GM23338 (cell line): ENCODE data around the gene CHMP4A. TPM values are rescaled to one million over a fixed set of nuclear protein-coding genes. Genes with fewer than 3 reads are reported as not detected.

Experiments used
- ATAC-seq: fragments of 200-7000 bp; cut with Tn5 transposase; 3 replicates; pipeline ENCODE4 v1.9.1; 2020
- DNase-seq: peaks from one replicate; pipeline ENCODE4 v3.0.0-alpha.2; 2015; ENCODE audit warnings: low spot score
- H2AFZ ChIP-seq: fragments of 200-600 bp; sonication (generic); 2 replicates; pipeline ENCODE4 v1.8.0; 2016; ENCODE audit warnings: antibody characterized with exemption, mild to moderate bottlenecking, moderate library complexity
- H3F3A ChIP-seq: fragments of 200-600 bp; sonication (generic); replicated peaks from 2 replicates; pipeline ENCODE4 v1.8.0; 2017; ENCODE audit warnings: antibody characterized with exemption, mixed run types, low read depth
- H3K27ac ChIP-seq: fragments of 200-600 bp; sonication (generic); 2 replicates; pipeline ENCODE4 v1.6.1; 2016; ENCODE audit warnings: low read depth
- H3K27me3 ChIP-seq: fragments of 200-600 bp; sonication (generic); 2 replicates; pipeline ENCODE4 v1.8.0; 2016; ENCODE audit warnings: mild to moderate bottlenecking, mixed run types, moderate library complexity; ENCODE audit not compliant: insufficient read depth
- H3K36me3 ChIP-seq: fragments of 200-600 bp; sonication (generic); 2 replicates; pipeline ENCODE4 v1.8.0; 2016; ENCODE audit warnings: mild to moderate bottlenecking; ENCODE audit not compliant: insufficient read depth
- H3K4me1 ChIP-seq: fragments of 200-600 bp; sonication (generic); 2 replicates; pipeline ENCODE4 v1.8.0; 2016; ENCODE audit warnings: mild to moderate bottlenecking, moderate library complexity; ENCODE audit not compliant: insufficient read depth
- H3K4me2 ChIP-seq: fragments of 200-600 bp; sonication (generic); 2 replicates; pipeline ENCODE4 v1.7.1; 2017; ENCODE audit warnings: mixed run types
- H3K4me3 ChIP-seq: fragments of 200-600 bp; sonication (generic); 2 replicates; pipeline ENCODE4 v1.6.1; 2016; ENCODE audit warnings: mixed run types
- H3K79me2 ChIP-seq: fragments of 200-600 bp; sonication (generic); replicated peaks from 2 replicates; pipeline ENCODE4 v1.8.0; 2017; ENCODE audit warnings: mild to moderate bottlenecking; ENCODE audit not compliant: insufficient read depth
- H3K9me2 ChIP-seq: fragments of 200-600 bp; sonication (generic); 2 replicates; pipeline ENCODE4 v1.8.0; 2017; ENCODE audit not compliant: insufficient read depth
- H4K20me1 ChIP-seq: fragments of 200-600 bp; sonication (generic); replicated peaks from 2 replicates; pipeline ENCODE4 v1.8.0; 2017; ENCODE audit warnings: mild to moderate bottlenecking; ENCODE audit not compliant: insufficient read depth
- H3K27ac Mint-ChIP-seq: 2 replicates; pipeline ENCODE4 v1.8.0; 2020; ENCODE audit warnings: inconsistent platforms, mild to moderate bottlenecking, moderate library complexity, mixed read lengths
- H3K27me3 Mint-ChIP-seq: 3 replicates; pipeline ENCODE4 v1.8.0; 2022; ENCODE audit warnings: low read depth, mild to moderate bottlenecking, moderate library complexity, mixed read lengths, inconsistent platforms; ENCODE audit not compliant: insufficient read depth, poor library complexity
- H3K36me3 Mint-ChIP-seq: 3 replicates; pipeline ENCODE4 v1.8.0; 2021; ENCODE audit warnings: low read depth, mild to moderate bottlenecking, inconsistent platforms, moderate library complexity, mixed read lengths
- H3K4me1 Mint-ChIP-seq: 3 replicates; pipeline ENCODE4 v1.8.0; 2020; ENCODE audit warnings: mild to moderate bottlenecking, inconsistent platforms, mixed read lengths
- H3K4me3 Mint-ChIP-seq: 3 replicates; pipeline ENCODE4 v1.8.0; 2021; ENCODE audit warnings: moderate library complexity, mild to moderate bottlenecking, inconsistent platforms, mixed read lengths
- H3K9me3 Mint-ChIP-seq: 3 replicates; pipeline ENCODE4 v1.8.0; 2020; ENCODE audit warnings: moderate library complexity, mild to moderate bottlenecking, inconsistent platforms, mixed read lengths
- CREB1 ChIP-seq: fragments of 250-450 bp; sonication (Bioruptor Pico); IDR thresholded peaks from 2 replicates; pipeline ENCODE4 v1.5.0; 2020; ENCODE audit warnings: low read depth, mild to moderate bottlenecking, moderate library complexity
- CTCF ChIP-seq, 2 experiments: fragments of 200-600 bp in 1 of 2; sonication (generic) in 1 of 2; conservative IDR thresholded peaks; 2 replicates each; pipeline versions ENCODE4 v1.5.1 to v1.6.1; 2016 to 2017; ENCODE audit warnings: antibody characterized with exemption in 2 of 2, low read depth in 2 of 2, mild to moderate bottlenecking in 2 of 2, moderate library complexity in 1 of 2
- ETS1 ChIP-seq: IDR thresholded peaks from 2 replicates; pipeline ENCODE4 v1.6.1; 2016; ENCODE audit warnings: antibody characterized with exemption
- EZH2 ChIP-seq: fragments of 200-600 bp; sonication (generic); IDR thresholded peaks from one replicate; pipeline ENCODE4 v1.8.0; 2017; ENCODE audit warnings: antibody characterized with exemption, mild to moderate bottlenecking, low read depth; ENCODE audit not compliant: unreplicated experiment
- EZH2phosphoT487 ChIP-seq: fragments of 200-600 bp; sonication (generic); IDR thresholded peaks from one replicate; pipeline ENCODE4 v1.8.1; 2018; ENCODE audit warnings: antibody characterized with exemption; ENCODE audit not compliant: unreplicated experiment
- JUNB ChIP-seq: IDR thresholded peaks from one replicate; pipeline ENCODE4 v1.6.1; 2016; ENCODE audit warnings: antibody characterized with exemption; ENCODE audit not compliant: unreplicated experiment
- NANOG ChIP-seq: IDR thresholded peaks from 2 replicates; pipeline ENCODE4 v1.6.1; 2016; ENCODE audit warnings: antibody characterized with exemption, borderline replicate concordance
- POLR2AphosphoS5 ChIP-seq: IDR thresholded peaks from 2 replicates; pipeline ENCODE4 v1.6.1; 2016; ENCODE audit warnings: antibody characterized with exemption, low read depth
- REST ChIP-seq: IDR thresholded peaks from one replicate; pipeline ENCODE4 v1.6.1; 2018; ENCODE audit warnings: antibody characterized with exemption; ENCODE audit not compliant: unreplicated experiment
- STAT1 ChIP-seq: IDR thresholded peaks from one replicate; pipeline ENCODE4 v1.6.1; 2016; ENCODE audit warnings: antibody characterized with exemption; ENCODE audit not compliant: unreplicated experiment
- ZNF114 ChIP-seq: fragments of 250-450 bp; sonication (Bioruptor Pico); IDR thresholded peaks from 2 replicates; pipeline ENCODE4 v1.5.0; 2020; ENCODE audit warnings: mild to moderate bottlenecking, moderate library complexity
- ZNF331 ChIP-seq: fragments of 250-450 bp; sonication (Bioruptor Pico); IDR thresholded peaks from 2 replicates; pipeline ENCODE4 v1.5.0; 2020; ENCODE audit warnings: low read depth, mild to moderate bottlenecking, moderate library complexity
- ZNF462 ChIP-seq: fragments of 250-450 bp; sonication (Bioruptor Pico); IDR thresholded peaks from 2 replicates; pipeline ENCODE4 v1.5.0; 2020; ENCODE audit warnings: mild to moderate bottlenecking, moderate library complexity
- polyA plus RNA-seq: library from polyadenylated mRNA; unstranded; fragments of >200 nt; fragmentation: Nextera tagmentation; extraction: Ambion mirVana; gene quantifications from 2 replicates; pipeline ENCODE4 v1.2.1, GENCODE V29; 2016
- total RNA-seq: library from RNA; depleted of rRNA; stranded (reverse); fragments of >200 nt; shearing (Covaris generic); gene quantifications from 2 replicates; pipeline ENCODE4 v1.2.3, GENCODE V29; 2014

CHMP4A gene
- total and polyA plus RNA-seq, 2 experiments from 2014 or later: 19.3 to 36.9 TPM

DNA sequence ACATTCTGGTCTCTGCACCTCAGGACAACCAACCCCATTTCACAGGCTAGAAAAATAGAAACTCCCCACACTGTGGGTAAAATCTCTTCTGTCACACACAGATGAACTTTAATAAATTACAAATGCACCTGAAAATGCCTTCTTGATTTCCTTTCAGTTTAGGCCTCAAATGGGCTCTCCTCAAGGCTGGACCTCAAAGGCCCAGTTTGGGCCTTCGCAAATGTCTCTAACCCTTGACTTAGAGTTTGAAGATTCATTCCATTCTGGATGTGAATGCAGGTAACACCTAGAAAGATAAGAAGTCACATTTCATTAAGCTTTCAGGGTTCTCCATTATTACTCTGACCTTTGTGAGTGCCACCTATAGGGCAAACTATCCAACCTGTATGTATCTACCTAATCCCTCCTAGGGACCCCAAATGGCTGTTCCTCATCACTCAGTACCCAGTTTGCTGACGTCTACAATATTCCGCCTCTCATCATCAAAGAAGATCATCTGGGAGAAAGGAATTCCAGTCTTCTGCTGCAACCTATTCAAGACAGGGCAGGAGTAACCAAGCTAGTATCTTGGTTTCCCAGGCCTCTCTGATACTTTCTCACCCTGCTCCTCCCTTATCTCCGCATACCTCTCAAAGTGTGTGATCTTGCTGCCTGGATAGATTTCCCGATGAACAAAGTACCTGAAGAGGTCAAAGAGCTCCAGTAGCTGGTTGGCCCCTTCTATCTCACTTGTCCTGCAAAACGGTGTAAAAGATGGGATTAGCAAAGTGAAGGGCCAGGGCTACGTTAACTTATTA lies 776 bp upstream of the CHMP4A start:
- Mint-ChIP-seq H3K4me1 (peaks cover 19% of the 10 kb centered on the region), H3K27ac (peak overlapping the region; percentile 99), H3K4me3 (peak overlapping the region; percentile 93), H3K27me3 (peaks cover 19% of the 10 kb centered on the region), H3K36me3 (peaks cover 51% of the 10 kb centered on the region), H3K9me3 (peaks cover 3% of the 10 kb centered on the region; the same call in 2 of the 3 replicates)
- Histone ChIP-seq H3K27ac (peak overlapping the region; percentile 94), H3K27me3 (no peaks in the 10 kb centered on the region), H3K4me2 (peak overlapping the region; percentile 70), H3K9me2 (no peaks in the 10 kb centered on the region), H3F3A (peaks cover 29% of the 10 kb centered on the region), H3K4me3 (peak overlapping the region; percentile 83), H2AFZ (no peak overlapping the region), H4K20me1 (no peaks in the 10 kb centered on the region; the same call in 1 of the 2 replicates), H3K4me1 (peaks cover 16% of the 10 kb centered on the region), H3K36me3 (no peaks in the 10 kb centered on the region), H3K79me2 (peaks cover under 1% of the 10 kb centered on the region)
- TF ChIP-seq POLR2AphosphoS5 (no peak), CTCF (conservative IDR thresholded peaks at IDR 0.05; ENCODE audit: low read depth in 2 of 2) (no peak), CREB1 (no peak), REST (no peak), ZNF114 (no peak), ZNF462 (no peak), EZH2 (no peak), NANOG (no peak), EZH2phosphoT487 (no peak), ZNF331 (CRISPR knock-in tag) (no peak), JUNB (no peak), ETS1 (no peak), STAT1 (no peak)
- DNase-seq: no peak
- no peak for ATAC-seq
